HTR-8/SVneo (cell line): ENCODE data around the gene VAC14.

Experiments
- DNase-seq: peaks from one replicate; pipeline ENCODE4 v3.0.0; 2011; ENCODE audit warnings: low spot score, mixed read lengths; ENCODE audit not compliant: insufficient read length
- FAIRE-seq: peaks from 2 replicates; lab custom pipeline; 2011; peaks lifted over from hg19 to GRCh38; lab: Jason Lieb, UNC

VAC14 gene

GRCh38 chr16:70713342-70713741 is 87.6 kb downstream of the VAC14 start:
- DNase-seq (no peak), FAIRE-seq (no peak)

- DNase-seq (no peak), FAIRE-seq (no peak)
Measured at GRCh38 chr16:70712942-70713341, 88.0 kb downstream of the VAC14 start.

- FAIRE-seq (no peak), DNase-seq (no peak)
Measured at GRCh38 chr16:70712359-70712758, 88.6 kb downstream of the VAC14 start.

GRCh38 chr16:70711211-70712031 is 89.5 kb downstream of the VAC14 start:
- no peak for DNase-seq
- FAIRE-seq: no peak

- DNase-seq: no peak
- no peak for FAIRE-seq
Measured at GRCh38 chr16:70710422-70711210, 90.3 kb downstream of the VAC14 start.

GRCh38 chr16:70709942-70710341 is 91.0 kb downstream of the VAC14 start:
- FAIRE-seq: no peak
- DNase-seq: no peak

GRCh38 chr16:70709457-70709856 is 91.5 kb downstream of the VAC14 start:
- FAIRE-seq: no peak
- no peak for DNase-seq

GRCh38 chr16:70708366-70709246 is 92.4 kb downstream of the VAC14 start:
- DNase-seq (no peak), FAIRE-seq (no peak)

- DNase-seq: peak; percentile 84
- peak; percentile 92 for FAIRE-seq
Measured at GRCh38 chr16:70706948-70707465, 94.0 kb downstream of the VAC14 start.

- FAIRE-seq (no peak), DNase-seq (no peak)
Measured at GRCh38 chr16:70705056-70705455, 95.9 kb downstream of the VAC14 start.

GRCh38 chr16:70704586-70704985 is 96.4 kb downstream of the VAC14 start:
- no peak for DNase-seq
- FAIRE-seq: no peak

- FAIRE-seq (peak; percentile 9), DNase-seq (no peak)
Measured at GRCh38 chr16:70703835-70704381, 97.0 kb downstream of the VAC14 start.

- no peak for DNase-seq
Measured at GRCh38 chr16:70703041-70703834, 97.7 kb downstream of the VAC14 start.

GRCh38 chr16:70702624-70703023 is 98.3 kb downstream of the VAC14 start:
- no peak for DNase-seq
- FAIRE-seq: no peak

More at GRCh38 chr16:70703041-70703834, 97.7 kb downstream of the VAC14 start:
- FAIRE-seq: peak; percentile 80

GRCh38 chr16:70701998-70702397 is 99.0 kb downstream of the VAC14 start:
- DNase-seq (no peak), FAIRE-seq (no peak)

GRCh38 chr16:70701596-70701995 is 99.4 kb downstream of the VAC14 start:
- DNase-seq (no peak), FAIRE-seq (no peak)

- DNase-seq (no peak), FAIRE-seq (no peak)
Measured at GRCh38 chr16:70701036-70701435, 99.9 kb downstream of the VAC14 start.

- FAIRE-seq (no peak), DNase-seq (no peak)
Measured at GRCh38 chr16:70700101-70701020, 100.6 kb downstream of the VAC14 start.
